DMS53 treated with DMSO at 0.1 percent for 48 hours (cell line): ENCODE results near the gene BCAS2.
"Not testable (repeated sequence)": the region's sequence is repeated elsewhere in the genome, so short reads cannot be mapped to it uniquely, and the experiment has no call there.

ENCODE experiments used
- DNase-seq: peaks from one replicate; lab custom pipeline; 2025; ENCODE audit not compliant: unreplicated experiment; lab: John Stamatoyannopoulos, UW

The BCAS2 gene

GRCh38 chr1:114581335-114582287, at the start of gene BCAS2:
Gene BCAS2, minus strand, starts transcription at chr1:114581615. Its CDS starts 24 bp downstream, at chr1:114581591.
- peak; percentile 97 for DNase-seq

- no peak for DNase-seq
Observed at GRCh38 chr1:114627107-114627506, 45.7 kb upstream of the BCAS2 start.

- DNase-seq = no peak
Observed at GRCh38 chr1:114623364-114623763, 41.9 kb upstream of the BCAS2 start.

GRCh38 chr1:114620419-114620818, 39.0 kb upstream of the BCAS2 start:
- DNase-seq = no peak

GRCh38 chr1:114618606-114619005, 37.2 kb upstream of the BCAS2 start:
- DNase-seq = no peak

- DNase-seq = no peak
Observed at GRCh38 chr1:114610546-114611245, 29.3 kb upstream of the BCAS2 start.

- no peak for DNase-seq
Observed at GRCh38 chr1:114609826-114610225, 28.4 kb upstream of the BCAS2 start.

GRCh38 chr1:114609026-114609425, 27.6 kb upstream of the BCAS2 start:
- DNase-seq = no peak

- no peak for DNase-seq
Observed at GRCh38 chr1:114607223-114607622, 25.8 kb upstream of the BCAS2 start.

GRCh38 chr1:114597949-114598348, 16.5 kb upstream of the BCAS2 start:
- DNase-seq = no peak

- no peak for DNase-seq
Observed at GRCh38 chr1:114595602-114596001, 14.2 kb upstream of the BCAS2 start.

- DNase-seq = no peak
Observed at GRCh38 chr1:114594046-114594445, 12.6 kb upstream of the BCAS2 start.

- DNase-seq = no peak
Observed at GRCh38 chr1:114589122-114589521, 7.7 kb upstream of the BCAS2 start.

- no peak for DNase-seq
Observed at GRCh38 chr1:114588196-114588689, 6.8 kb upstream of the BCAS2 start.

GRCh38 chr1:114587203-114587991, 6.0 kb upstream of the BCAS2 start:
- DNase-seq = no peak

- DNase-seq = no peak
Observed at GRCh38 chr1:114586513-114587047, 5.2 kb upstream of the BCAS2 start.

- DNase-seq = no peak
Observed at GRCh38 chr1:114585231-114585630, 3.8 kb upstream of the BCAS2 start.

GRCh38 chr1:114574365-114574764, 7.0 kb downstream of the BCAS2 start:
- DNase-seq = no peak

GRCh38 chr1:114564141-114564540, 17.3 kb downstream of the BCAS2 start:
- DNase-seq = no peak

GRCh38 chr1:114562978-114563510, 18.4 kb downstream of the BCAS2 start:
- DNase-seq = not testable (repeated sequence)

GRCh38 chr1:114561333-114561732, 20.1 kb downstream of the BCAS2 start:
- no peak for DNase-seq
